Measurements from ENCODE around the gene PLGRKT.

The PLGRKT gene

DNA sequence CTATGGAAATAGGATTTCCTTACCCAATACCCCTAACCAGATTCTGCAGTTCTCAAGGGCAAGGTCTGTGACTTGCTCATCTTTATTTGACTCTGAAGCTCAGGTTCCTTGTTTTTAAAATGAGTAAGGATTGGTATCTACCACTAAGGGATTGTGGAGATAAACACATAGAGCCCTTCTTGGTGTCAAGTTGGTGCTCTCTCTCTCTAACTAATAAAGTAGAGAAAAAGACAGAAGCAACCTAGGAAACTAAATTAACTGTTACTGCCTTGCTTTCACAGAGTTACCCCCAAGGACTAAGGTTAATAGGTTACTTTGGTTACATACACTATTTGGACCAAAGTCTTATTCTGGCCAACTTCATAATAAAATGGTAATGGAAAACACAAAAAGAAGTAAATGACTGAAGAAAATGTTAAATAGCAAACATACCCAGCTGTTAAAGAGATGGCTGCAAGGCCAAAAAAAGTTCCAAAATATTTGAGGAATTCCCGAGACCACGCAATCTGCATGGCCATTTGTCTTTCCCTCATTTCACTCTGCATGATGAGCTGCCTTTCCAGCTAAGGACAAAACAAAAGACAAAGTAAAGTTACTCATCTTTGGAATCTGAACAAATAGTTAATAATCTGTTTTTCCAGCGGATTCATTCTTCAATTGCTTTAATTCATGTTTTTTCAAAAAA is 76.3 kb downstream of the PLGRKT start:
- DNase-seq (ENCODE audit: low read depth, low spot score), result no peak
- TF ChIP-seq, protein P1, sequence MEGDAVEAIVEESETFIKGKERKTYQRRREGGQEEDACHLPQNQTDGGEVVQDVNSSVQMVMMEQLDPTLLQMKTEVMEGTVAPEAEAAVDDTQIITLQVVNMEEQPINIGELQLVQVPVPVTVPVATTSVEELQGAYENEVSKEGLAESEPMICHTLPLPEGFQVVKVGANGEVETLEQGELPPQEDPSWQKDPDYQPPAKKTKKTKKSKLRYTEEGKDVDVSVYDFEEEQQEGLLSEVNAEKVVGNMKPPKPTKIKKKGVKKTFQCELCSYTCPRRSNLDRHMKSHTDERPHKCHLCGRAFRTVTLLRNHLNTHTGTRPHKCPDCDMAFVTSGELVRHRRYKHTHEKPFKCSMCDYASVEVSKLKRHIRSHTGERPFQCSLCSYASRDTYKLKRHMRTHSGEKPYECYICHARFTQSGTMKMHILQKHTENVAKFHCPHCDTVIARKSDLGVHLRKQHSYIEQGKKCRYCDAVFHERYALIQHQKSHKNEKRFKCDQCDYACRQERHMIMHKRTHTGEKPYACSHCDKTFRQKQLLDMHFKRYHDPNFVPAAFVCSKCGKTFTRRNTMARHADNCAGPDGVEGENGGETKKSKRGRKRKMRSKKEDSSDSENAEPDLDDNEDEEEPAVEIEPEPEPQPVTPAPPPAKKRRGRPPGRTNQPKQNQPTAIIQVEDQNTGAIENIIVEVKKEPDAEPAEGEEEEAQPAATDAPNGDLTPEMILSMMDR (IDR thresholded peaks at IDR 0.05; ENCODE audit: insufficient read depth, low read length, missing control alignments), result no peak
- ChIA-PET POLR2A (no interaction called here), CTCF (no interaction called here)
- H3K4me3 ChIP-seq (ENCODE audit: low read depth, low read length), result no peak overlapping the region

DNA sequence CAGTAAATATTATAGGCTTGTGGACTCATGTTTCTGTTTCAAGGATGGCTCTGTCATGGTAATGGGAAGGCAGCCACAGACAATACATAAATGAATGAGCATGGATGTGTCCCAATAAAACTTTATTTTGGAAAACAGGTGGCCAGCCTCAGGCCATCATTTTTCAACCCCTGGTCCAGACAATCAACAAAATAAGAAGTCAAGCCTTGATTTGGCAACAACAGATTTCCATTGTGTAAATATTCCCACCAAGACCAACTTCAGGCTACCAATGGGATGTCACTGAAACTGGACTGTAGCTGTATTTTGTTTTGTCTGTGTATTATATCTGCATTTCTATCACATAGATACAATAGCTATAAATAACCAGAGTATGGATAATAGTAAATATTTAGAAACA is 77.4 kb downstream of the PLGRKT start:
- TF ChIP-seq, protein P1 (IDR thresholded peaks at IDR 0.05; ENCODE audit: insufficient read depth, low read length, missing control alignments), result no peak
- no peak for DNase-seq (ENCODE audit: low read depth, low spot score)
- CTCF ChIA-PET, result interaction anchor here (0.7 kb wide), 1 partner anchor 66 kb away, joined by 3 read pairs; no protein-coding TSS in a partner anchor
- POLR2A ChIA-PET, result no interaction called here
- no peak overlapping the region for H3K4me3 ChIP-seq (ENCODE audit: low read depth, low read length)

DNA sequence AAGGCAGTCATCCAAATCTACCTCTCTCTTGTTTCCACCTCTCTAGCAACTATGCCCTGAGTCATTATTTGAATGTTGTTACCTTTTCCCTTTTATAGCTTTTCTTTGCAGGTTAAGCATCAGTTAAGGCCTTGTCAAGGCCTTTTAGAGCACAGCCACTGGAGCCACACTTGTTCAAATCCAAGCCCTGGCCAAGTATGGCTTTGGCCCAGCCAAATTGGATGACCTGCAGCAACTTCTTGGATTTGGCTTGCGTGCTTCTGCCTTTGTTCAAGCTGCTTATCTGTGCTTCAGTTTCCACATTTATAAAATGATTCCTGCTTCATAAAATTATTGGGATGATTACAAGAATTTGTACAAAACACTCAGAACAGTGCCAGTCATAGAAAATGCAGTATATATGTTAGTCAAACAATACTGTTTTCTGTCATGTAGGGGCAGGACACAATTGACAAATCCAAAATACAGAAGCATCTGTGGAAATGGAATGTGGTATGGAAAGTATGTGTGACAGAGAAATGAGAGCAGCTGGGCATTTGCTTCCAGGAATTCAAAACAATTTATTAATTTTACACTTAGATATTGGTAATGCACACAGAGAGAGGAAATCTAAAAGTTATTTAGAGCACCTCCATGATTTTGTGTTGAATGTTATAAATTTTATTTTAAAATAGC is 80.2 kb downstream of the PLGRKT start:
- POLR2A ChIA-PET, result no interaction called here
- CTCF ChIA-PET, result interaction anchor here (1.1 kb wide), 1 partner anchor 171 kb away, joined by 3 read pairs; no protein-coding TSS in a partner anchor
- TF ChIP-seq, protein P1 (IDR thresholded peaks at IDR 0.05; ENCODE audit: insufficient read depth, low read length, missing control alignments), result no peak
- H3K4me3 ChIP-seq (ENCODE audit: low read depth, low read length), result no peak overlapping the region
- DNase-seq (ENCODE audit: low read depth, low spot score), result no peak

DNA sequence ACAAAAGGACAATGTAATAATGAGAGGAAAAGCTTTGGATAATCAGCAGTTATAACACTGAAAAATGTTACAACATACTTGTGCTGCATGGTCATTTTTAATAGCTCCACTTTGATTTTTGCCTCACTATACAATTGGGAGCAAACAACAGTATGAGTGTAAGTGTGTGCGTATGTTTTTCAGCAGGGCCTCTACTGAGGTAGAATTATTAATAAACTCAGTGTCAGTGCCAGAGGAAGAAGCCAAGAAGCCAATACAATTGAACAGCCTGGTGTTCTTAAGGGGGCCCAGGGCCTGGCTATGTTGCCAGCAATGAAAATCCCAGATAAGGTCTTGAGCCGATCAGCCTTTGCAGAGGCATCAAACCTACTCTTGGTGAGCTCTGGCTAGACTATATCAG is 81.9 kb downstream of the PLGRKT start:
- TF ChIP-seq, protein P1 (IDR thresholded peaks at IDR 0.05; ENCODE audit: insufficient read depth, low read length, missing control alignments), result no peak
- no peak for DNase-seq (ENCODE audit: low read depth, low spot score)
- no peak overlapping the region for H3K4me3 ChIP-seq (ENCODE audit: low read depth, low read length)
- ChIA-PET CTCF (no interaction called here), POLR2A (no interaction called here)

DNA sequence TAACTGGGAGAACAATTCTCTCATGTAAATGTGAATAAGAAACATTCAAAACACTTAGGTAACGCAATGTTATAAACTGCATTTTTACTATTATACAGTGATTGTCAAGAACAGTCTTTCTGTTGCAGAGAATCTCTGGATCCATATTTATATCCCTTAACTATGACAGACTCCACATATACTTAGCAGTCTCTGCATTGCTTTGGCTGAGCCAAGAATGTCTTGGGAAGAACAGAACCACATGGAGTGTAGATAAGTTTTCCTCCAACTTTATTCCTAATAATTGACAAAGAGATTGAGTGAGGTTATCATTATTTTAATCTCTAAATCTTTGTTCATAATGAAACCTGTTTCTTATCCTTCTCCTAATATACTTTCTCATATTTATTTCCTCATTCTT is 82.5 kb downstream of the PLGRKT start:
- no peak overlapping the region for H3K4me3 ChIP-seq (ENCODE audit: low read depth, low read length)
- CTCF ChIA-PET, result no interaction called here
- TF ChIP-seq, protein P1 (IDR thresholded peaks at IDR 0.05; ENCODE audit: insufficient read depth, low read length, missing control alignments), result no peak
- POLR2A ChIA-PET, result no interaction called here
- DNase-seq (ENCODE audit: low read depth, low spot score), result no peak

DNA sequence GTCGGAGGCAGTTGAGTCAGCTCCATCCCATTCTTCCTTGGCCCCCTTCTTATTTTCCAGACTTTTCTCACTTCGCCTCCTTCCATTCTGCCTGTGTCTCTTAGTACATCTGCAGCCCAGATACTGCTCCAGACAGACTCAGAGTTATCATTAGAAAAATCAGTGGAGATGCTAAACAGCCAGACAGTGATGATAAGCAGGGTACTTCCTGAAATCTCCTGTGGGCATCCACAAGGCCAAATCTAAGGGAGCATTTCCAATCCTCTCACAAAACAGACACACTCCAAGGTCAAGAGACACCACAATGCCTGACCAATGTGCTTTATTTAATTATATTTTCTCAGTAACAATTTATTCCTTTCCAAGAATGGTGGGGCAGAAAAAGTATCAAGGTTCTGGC is 83.5 kb downstream of the PLGRKT start:
- POLR2A ChIA-PET, result no interaction called here
- TF ChIP-seq, protein P1 (IDR thresholded peaks at IDR 0.05; ENCODE audit: insufficient read depth, low read length, missing control alignments), result no peak
- CTCF ChIA-PET, result no interaction called here
- H3K4me3 ChIP-seq (ENCODE audit: low read depth, low read length), result no peak overlapping the region
- DNase-seq (ENCODE audit: low read depth, low spot score), result no peak

Data from AG04449 (cell line).